ENCODE data around the gene DHX57. TPM values are rescaled to one million over a fixed set of nuclear protein-coding genes. Genes with fewer than 3 reads are reported as not detected.

Gene DHX57, protein sequence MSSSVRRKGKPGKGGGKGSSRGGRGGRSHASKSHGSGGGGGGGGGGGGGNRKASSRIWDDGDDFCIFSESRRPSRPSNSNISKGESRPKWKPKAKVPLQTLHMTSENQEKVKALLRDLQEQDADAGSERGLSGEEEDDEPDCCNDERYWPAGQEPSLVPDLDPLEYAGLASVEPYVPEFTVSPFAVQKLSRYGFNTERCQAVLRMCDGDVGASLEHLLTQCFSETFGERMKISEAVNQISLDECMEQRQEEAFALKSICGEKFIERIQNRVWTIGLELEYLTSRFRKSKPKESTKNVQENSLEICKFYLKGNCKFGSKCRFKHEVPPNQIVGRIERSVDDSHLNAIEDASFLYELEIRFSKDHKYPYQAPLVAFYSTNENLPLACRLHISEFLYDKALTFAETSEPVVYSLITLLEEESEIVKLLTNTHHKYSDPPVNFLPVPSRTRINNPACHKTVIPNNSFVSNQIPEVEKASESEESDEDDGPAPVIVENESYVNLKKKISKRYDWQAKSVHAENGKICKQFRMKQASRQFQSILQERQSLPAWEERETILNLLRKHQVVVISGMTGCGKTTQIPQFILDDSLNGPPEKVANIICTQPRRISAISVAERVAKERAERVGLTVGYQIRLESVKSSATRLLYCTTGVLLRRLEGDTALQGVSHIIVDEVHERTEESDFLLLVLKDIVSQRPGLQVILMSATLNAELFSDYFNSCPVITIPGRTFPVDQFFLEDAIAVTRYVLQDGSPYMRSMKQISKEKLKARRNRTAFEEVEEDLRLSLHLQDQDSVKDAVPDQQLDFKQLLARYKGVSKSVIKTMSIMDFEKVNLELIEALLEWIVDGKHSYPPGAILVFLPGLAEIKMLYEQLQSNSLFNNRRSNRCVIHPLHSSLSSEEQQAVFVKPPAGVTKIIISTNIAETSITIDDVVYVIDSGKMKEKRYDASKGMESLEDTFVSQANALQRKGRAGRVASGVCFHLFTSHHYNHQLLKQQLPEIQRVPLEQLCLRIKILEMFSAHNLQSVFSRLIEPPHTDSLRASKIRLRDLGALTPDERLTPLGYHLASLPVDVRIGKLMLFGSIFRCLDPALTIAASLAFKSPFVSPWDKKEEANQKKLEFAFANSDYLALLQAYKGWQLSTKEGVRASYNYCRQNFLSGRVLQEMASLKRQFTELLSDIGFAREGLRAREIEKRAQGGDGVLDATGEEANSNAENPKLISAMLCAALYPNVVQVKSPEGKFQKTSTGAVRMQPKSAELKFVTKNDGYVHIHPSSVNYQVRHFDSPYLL (N-terminal part only)
- total RNA-seq, result 10 to 100 TPM; 18.5 to 19.0 TPM

DNA sequence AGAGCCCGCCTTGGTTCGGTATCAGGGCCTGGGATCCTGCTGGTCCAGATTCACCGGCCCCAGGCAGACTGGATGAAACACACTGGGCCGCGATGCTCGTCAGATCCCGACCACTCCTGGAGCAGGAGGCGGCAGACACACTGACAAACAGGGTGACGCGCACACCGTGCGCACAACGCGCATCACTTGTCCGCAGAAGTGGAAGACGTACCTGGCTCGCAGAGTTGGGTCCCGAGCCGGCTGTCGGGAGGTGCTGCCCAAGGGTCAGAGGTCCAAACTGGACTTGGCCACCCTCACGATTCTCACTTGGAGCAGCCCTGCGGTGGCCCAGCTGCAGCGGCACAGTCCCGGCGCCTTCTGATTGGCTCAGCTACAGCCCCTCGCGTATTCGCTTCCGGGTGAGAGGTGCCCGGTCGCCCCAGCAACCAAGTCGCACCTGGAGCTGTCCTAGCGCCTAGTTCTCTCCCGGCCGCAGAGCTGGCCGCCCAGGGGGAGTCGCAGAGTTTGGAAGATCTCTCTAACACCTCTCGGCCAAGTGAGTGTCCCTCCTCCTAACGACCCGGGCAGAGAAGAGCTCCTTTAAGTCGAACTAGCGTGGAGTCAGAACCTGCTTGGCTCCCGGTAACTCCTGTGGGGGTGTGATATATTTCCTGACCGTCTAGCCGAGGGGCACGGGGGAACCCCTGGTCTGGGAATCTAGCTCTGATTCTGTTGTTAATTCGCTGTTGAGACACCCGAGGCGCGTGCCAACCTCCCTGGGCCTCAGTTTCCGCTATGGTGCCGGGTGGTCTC, at the start of gene DHX57, which contains the start of gene MORN2:
DHX57 (minus strand) TSS at position 359 of the 792 bp plus-strand sequence. CDS start 7,529 bp downstream, outside the sequence.
MORN2 (plus strand) TSS at position 401 of the 792 bp plus-strand sequence.
- Histone ChIP-seq H3K27me3 (replicated peaks; ENCODE audit: insufficient read depth) (no peaks in the 10 kb centered on the region), H3K4me3 (peak within 1 kb of the TSS; percentile 56 to 63), H3K4me1 (replicated peaks) (no peaks in the 10 kb centered on the region), H3K27ac (peak within 1 kb of the TSS; percentile 13 to 62), H3K36me3 (no peaks in the 10 kb centered on the region), H3K9me3 (no peaks in the 10 kb centered on the region)
- intact Hi-C loops (cut with DNase I), result no loop called here
- DNase-seq (ENCODE audit: low spot score), result peak; percentile 84
- under 1% methylated on average over 47 of the region's 52 CpGs for WGBS
- peak; percentile 75 for TF ChIP-seq POLR2AphosphoS5 (IDR thresholded peaks at IDR 0.05)
- TF ChIP-seq, protein P1, sequence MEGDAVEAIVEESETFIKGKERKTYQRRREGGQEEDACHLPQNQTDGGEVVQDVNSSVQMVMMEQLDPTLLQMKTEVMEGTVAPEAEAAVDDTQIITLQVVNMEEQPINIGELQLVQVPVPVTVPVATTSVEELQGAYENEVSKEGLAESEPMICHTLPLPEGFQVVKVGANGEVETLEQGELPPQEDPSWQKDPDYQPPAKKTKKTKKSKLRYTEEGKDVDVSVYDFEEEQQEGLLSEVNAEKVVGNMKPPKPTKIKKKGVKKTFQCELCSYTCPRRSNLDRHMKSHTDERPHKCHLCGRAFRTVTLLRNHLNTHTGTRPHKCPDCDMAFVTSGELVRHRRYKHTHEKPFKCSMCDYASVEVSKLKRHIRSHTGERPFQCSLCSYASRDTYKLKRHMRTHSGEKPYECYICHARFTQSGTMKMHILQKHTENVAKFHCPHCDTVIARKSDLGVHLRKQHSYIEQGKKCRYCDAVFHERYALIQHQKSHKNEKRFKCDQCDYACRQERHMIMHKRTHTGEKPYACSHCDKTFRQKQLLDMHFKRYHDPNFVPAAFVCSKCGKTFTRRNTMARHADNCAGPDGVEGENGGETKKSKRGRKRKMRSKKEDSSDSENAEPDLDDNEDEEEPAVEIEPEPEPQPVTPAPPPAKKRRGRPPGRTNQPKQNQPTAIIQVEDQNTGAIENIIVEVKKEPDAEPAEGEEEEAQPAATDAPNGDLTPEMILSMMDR (IDR thresholded peaks at IDR 0.05), result no peak
- TF ChIP-seq POLR2A (IDR thresholded peaks at IDR 0.05), result no peak

DNA sequence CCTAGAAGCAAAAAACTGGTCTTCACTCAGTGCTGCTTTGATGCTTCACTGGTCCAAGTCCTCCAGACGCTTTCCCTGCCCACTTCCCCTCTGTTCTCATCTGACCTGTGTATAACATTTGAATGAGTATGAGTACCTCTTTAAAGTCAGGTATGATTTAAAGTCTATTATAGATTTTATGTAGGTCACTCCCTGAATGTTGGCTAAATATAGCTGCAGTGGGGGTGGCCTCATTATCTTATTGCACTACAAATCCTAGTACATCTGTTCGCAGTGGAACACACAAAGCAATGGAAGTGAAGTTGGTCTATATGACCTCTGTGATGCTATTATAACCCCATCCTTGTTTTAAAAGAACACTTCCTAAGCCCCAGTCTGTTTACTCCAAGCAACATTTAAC, 47.2 kb upstream of the DHX57 start:
- TF ChIP-seq POLR2A (IDR thresholded peaks at IDR 0.05) (no peak), POLR2AphosphoS5 (IDR thresholded peaks at IDR 0.05) (no peak)
- TF ChIP-seq, protein P1 (IDR thresholded peaks at IDR 0.05), result no peak
- no peak overlapping the region for H3K4me3 ChIP-seq
- intact Hi-C loops (cut with DNase I), result no loop called here
- no peaks in the 10 kb centered on the region for H3K4me1 ChIP-seq (replicated peaks)
- WGBS, result 88% methylated on average over 2 of the region's 2 CpGs
- no peaks in the 10 kb centered on the region for H3K27me3 ChIP-seq (replicated peaks; ENCODE audit: insufficient read depth)
- H3K9me3 ChIP-seq, result no peaks in the 10 kb centered on the region
- no peak for DNase-seq (ENCODE audit: low spot score)
- H3K27ac ChIP-seq, result no peak overlapping the region
- no peaks in the 10 kb centered on the region for H3K36me3 ChIP-seq

GRCh38 chr2:38922389-38922788, 46.7 kb upstream of the DHX57 start:
- Histone ChIP-seq H3K27me3 (replicated peaks; ENCODE audit: insufficient read depth) (no peaks in the 10 kb centered on the region), H3K9me3 (no peaks in the 10 kb centered on the region), H3K27ac (no peak overlapping the region), H3K36me3 (no peaks in the 10 kb centered on the region), H3K4me3 (no peak overlapping the region), H3K4me1 (replicated peaks) (no peaks in the 10 kb centered on the region)
- intact Hi-C loops (cut with DNase I), result no loop called here
- no peak for DNase-seq (ENCODE audit: low spot score)
- WGBS, result 80% methylated on average over 4 of the region's 4 CpGs
- TF ChIP-seq POLR2A (IDR thresholded peaks at IDR 0.05) (no peak), POLR2AphosphoS5 (IDR thresholded peaks at IDR 0.05) (no peak)
- TF ChIP-seq, protein P1 (IDR thresholded peaks at IDR 0.05), result no peak

GRCh38 chr2:38912619-38913018, 36.9 kb upstream of the DHX57 start:
- H3K27ac ChIP-seq, result no peak overlapping the region
- H3K27me3 ChIP-seq (replicated peaks; ENCODE audit: insufficient read depth), result no peaks in the 10 kb centered on the region
- no peak for DNase-seq (ENCODE audit: low spot score)
- no peaks in the 10 kb centered on the region for H3K36me3 ChIP-seq
- TF ChIP-seq POLR2AphosphoS5 (IDR thresholded peaks at IDR 0.05) (no peak), POLR2A (IDR thresholded peaks at IDR 0.05) (no peak)
- TF ChIP-seq, protein P1 (IDR thresholded peaks at IDR 0.05), result no peak
- intact Hi-C loops (cut with DNase I), result no loop called here
- no peaks in the 10 kb centered on the region for H3K4me1 ChIP-seq (replicated peaks)
- H3K4me3 ChIP-seq, result no peak overlapping the region
- 68% methylated on average over 1 of the region's 1 CpG for WGBS
- no peaks in the 10 kb centered on the region for H3K9me3 ChIP-seq

Data from prostate gland (tissue), 2 donors.